OCI-M2 (cell line): ENCODE measurements around the gene ADAMTSL3.

ENCODE experiments used
- DNase-seq: peaks from one replicate; lab custom pipeline; 2025; ENCODE audit not compliant: unreplicated experiment; lab: John Stamatoyannopoulos, UW

The ADAMTSL3 gene

DNA sequence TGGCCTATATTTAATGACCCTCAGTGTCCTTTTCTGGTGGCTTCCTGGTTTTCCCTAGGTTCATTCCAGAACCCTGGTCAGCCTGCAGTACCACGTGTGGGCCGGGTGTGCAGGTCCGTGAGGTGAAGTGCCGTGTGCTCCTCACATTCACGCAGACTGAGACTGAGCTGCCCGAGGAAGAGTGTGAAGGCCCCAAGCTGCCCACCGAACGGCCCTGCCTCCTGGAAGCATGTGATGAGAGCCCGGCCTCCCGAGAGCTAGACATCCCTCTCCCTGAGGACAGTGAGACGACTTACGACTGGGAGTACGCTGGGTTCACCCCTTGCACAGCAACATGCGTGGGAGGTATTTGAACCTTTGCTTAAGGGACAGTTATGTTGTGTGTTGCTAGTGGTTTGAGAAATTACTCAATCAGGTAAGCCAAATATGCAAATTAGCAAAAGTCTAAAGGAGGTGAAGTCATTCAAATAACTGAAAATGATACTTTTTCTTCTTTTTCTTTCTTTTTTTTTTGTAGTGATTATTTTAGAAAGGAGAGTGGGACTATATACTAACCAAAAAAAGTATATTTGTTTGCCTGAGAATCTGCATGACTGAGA lies 259.2 kb downstream of the ADAMTSL3 start:
- no peak for DNase-seq

- no peak for DNase-seq
Observed at GRCh38 chr15:83914906-83915305, 261.0 kb downstream of the ADAMTSL3 start.

GRCh38 chr15:83917432-83917831 lies 263.5 kb downstream of the ADAMTSL3 start:
- DNase-seq: no peak

- no peak for DNase-seq
Observed at GRCh38 chr15:83918011-83918410, 264.1 kb downstream of the ADAMTSL3 start.

- no peak for DNase-seq
Observed at GRCh38 chr15:83919319-83919830, 265.5 kb downstream of the ADAMTSL3 start.

DNA sequence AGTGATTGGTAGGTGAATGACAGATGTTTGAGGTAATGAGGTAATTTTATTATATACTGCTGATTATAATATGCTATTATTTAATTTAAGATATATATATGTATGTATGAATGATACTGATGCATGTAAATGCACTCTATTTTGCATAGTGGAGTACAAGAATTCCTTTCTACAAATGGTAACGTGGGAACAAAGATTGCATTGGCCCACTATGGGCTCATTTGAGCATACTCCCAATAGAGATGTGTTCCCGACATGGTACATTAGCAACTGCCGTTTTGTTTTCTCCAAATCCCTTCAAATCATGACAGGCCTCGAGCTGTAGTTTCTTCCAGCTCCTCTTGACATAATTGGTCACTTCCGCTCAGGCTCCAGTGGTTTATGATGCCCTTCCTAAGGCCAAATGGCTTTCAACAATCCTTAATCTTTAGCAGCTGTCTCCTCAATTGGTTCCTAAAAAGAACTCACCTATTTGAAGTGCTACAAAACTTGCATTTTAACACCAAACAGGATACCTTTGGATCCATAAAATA lies 266.1 kb downstream of the ADAMTSL3 start:
- no peak for DNase-seq

DNA sequence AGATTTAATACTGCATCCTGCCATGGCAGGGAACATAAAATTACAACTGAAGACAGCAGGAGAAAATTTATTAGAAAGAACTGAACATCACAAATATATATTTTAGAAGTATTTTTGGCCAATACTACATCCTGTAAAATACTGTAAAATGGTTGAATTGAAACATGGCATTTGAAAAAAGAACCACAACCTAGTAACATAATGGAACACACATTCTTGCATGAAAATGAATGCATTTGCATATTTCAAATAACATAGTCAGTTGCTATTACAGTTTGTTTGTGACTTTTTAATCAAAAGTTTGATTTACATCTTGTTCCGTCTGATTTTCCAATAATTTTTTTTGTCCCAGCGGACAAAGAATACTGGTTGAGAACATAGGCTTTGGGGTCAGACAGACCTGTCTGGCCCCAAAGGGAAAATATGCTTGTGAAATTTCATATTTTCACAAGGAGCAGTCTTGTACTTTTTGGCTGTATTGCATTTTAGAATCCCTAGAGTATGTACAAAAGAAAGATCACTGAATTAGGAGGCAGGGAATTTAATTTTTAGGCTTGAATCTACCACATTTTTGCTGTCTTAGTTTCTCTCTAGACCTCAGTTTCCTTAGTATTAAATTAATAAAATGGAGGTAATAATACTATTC lies 268.8 kb downstream of the ADAMTSL3 start:
- no peak for DNase-seq

GRCh38 chr15:83926116-83926515 lies 272.2 kb downstream of the ADAMTSL3 start:
- DNase-seq: no peak

- no peak for DNase-seq
Observed at GRCh38 chr15:83927704-83928391, 273.9 kb downstream of the ADAMTSL3 start.

GRCh38 chr15:83928392-83928734 lies 274.4 kb downstream of the ADAMTSL3 start:
- no peak for DNase-seq

- no peak for DNase-seq
Observed at GRCh38 chr15:83928878-83929418, 275.0 kb downstream of the ADAMTSL3 start.

- no peak for DNase-seq
Observed at GRCh38 chr15:83929619-83930018, 275.7 kb downstream of the ADAMTSL3 start.

GRCh38 chr15:83930392-83931212 lies 276.7 kb downstream of the ADAMTSL3 start:
- no peak for DNase-seq

DNA sequence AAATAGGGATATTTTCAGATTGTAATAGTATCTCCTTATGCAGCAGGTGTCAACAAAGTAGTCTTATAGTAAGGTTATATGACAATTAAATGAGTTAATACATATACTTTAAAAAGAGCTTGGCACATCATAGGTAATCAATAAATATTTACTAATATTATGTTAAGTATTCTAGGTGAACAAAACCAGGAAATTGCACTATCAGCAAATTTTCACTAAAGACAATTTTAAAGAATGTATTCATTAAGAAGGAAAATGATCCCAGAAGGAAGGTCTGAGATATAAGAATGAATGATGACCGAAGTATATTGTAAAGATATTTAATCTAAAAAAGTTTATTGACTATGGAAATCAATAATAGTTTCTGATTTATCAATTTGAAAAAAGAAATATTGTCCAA lies 281.9 kb downstream of the ADAMTSL3 start:
- no peak for DNase-seq

- DNase-seq: no peak
Observed at GRCh38 chr15:83940136-83940535, 286.2 kb downstream of the ADAMTSL3 start.

DNA sequence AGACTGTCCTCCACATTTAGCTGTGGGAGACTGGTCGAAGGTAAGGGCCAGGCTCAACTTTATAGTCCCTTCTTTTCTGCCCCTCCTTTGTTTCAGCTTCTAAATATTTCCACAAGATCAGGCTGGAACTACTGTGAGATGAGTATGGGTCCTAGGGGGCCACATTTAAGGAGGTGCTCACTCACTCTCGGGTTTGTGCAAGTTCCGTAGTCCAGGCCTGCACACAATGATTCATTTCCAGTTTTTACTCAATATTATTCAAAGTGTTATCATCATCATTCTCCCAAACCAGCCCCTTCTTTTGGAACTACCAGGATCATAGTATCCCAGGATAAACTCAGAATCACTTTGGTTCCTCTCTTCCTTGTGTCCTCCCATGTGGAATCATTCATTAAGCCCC lies 289.1 kb downstream of the ADAMTSL3 start:
- DNase-seq: no peak

DNA sequence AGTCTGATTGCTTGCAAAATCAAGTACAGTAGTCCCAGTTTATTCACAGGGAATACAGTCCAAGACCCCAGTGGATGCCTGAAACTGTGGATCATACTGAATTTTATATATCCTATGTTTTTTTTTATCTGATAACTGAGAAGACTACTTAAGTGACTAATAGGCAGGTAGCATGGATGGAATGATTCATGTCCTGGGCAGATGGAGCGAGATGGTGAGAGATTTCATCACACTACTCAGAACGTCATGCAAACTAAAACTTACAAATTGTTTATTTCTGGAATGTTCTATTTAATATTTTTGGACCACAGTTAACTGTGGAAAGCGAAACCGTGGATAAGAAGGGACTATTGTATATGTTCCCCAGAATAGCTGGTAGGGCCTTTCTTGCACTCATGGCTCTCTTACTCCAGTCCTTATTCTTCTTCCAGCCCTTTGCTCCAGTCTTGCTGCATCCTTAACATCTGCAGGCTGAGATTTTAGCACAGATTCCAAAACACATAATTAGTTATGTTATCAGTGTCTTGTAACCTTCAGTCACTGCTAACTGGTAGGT lies 290.0 kb downstream of the ADAMTSL3 start:
- no peak for DNase-seq

DNA sequence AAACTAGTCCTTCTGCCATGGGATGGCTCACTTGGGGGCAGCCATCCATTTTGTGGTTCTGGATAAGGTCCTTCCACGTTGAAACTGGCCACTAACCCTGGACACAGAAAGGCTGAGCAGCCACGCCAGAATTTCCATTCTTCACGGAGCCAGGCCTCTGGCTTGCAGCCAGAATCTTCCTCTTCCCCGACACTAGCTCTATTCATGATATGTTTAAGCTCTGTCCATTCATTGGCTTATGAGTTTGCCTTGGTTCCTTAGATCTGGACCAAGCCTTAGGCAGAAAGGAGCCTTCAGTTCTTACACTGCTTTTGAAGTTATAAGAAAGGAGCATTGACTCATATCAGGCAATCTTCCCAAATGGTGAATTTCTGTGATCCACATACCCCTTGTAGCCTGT lies 293.2 kb downstream of the ADAMTSL3 start:
- DNase-seq: no peak

GRCh38 chr15:83954506-83954905 lies 300.6 kb downstream of the ADAMTSL3 start:
- no peak for DNase-seq

DNA sequence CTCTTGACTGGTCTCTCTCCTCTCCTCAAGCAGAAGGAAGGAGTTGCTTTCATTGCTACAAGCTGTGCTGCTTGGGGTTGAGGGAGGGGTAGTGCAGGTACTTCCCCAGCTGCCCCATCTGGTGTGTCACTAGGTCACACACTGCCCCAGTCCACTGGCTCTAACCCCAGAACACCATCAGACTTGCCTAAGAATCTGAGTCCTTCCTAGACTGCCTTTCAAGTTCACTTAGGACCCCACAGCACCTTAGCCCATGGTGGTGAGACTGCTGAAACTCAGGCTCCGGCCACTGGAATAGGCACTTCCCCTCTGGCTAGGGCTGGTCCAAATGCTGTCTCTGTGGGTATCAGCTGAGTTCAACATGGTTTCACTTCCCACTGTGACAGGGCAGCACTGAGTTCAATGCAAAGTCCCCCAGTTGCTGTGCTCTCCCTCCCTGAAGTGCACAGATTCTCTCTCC lies 301.9 kb downstream of the ADAMTSL3 start:
- no peak for DNase-seq

GRCh38 chr15:83956887-83957286 lies 303.0 kb downstream of the ADAMTSL3 start:
- DNase-seq: no peak
